Right lobe of liver (tissue), 6 donors: ENCODE results near the gene FAXC. TPM values are rescaled to one million over a fixed set of nuclear protein-coding genes. Genes with fewer than 3 reads are reported as not detected.

Experiments used
- ATAC-seq, 4 donors: fragments of 200-7000 bp; cut with Tn5 transposase; one replicate each; pipeline ENCODE4 v1.9.1; 2020; ENCODE audit warnings: mild to moderate bottlenecking in 4 of 4, moderate library complexity in 4 of 4
- DNase-seq, 3 donors: peaks; one replicate each; pipeline ENCODE4 v3.0.0-alpha.2; 2020
- H3K27ac ChIP-seq, 3 donors: fragments of 200-600 bp; one replicate each; pipeline ENCODE4 v1.8.0; 2022
- H3K27me3 ChIP-seq, 2 donors: fragments of 200-600 bp; one replicate each; pipeline ENCODE4 v1.8.0; 2022
- H3K36me3 ChIP-seq, 4 donors: fragments of 200-600 bp; sonication (generic) in 1 of 4; one replicate each; pipeline versions ENCODE4 v1.5.1 to v1.8.0; 2017 to 2022; ENCODE audit warnings: control low read depth in 1 of 4
- H3K4me1 ChIP-seq, 4 donors: fragments of 200-600 bp; sonication (generic) in 1 of 4; one replicate each; pipeline versions ENCODE4 v1.5.1 to v1.8.0; 2017 to 2022; ENCODE audit warnings: control low read depth in 1 of 4
- H3K4me3 ChIP-seq, 3 donors: fragments of 200-600 bp; one replicate each; pipeline ENCODE4 v1.8.0; 2022
- H3K9me3 ChIP-seq, 4 donors: fragments of 200-600 bp; sonication (generic) in 1 of 4; one replicate each; pipeline versions ENCODE4 v1.5.1 to v1.8.0; 2017 to 2022; ENCODE audit warnings: control low read depth in 1 of 4
- CTCF ChIP-seq, 4 donors: fragments of 200-600 bp in 3 of 4; fragments of 450-650 bp in 1 of 4; IDR thresholded peaks; one replicate each; pipeline versions ENCODE4 v1.5.1 to v1.8.0; 2016 to 2022; ENCODE audit warnings: antibody characterized with exemption in 4 of 4, mild to moderate bottlenecking in 2 of 4
- POLR2A ChIP-seq: fragments of 450-650 bp; IDR thresholded peaks from one replicate; pipeline ENCODE4 v1.6.1; 2017; ENCODE audit warnings: antibody characterized with exemption, mild to moderate bottlenecking
- WGBS: methylation state at CpG from one replicate; pipeline ENCODE4 v1.1.6; 2018; ENCODE audit warnings: low coverage, low lambda C conversion rate; ENCODE audit not compliant: insufficient coverage; ENCODE audit errors: missing lambda C conversion rate; 5-methylcytosine and 5-hydroxymethylcytosine counted together
- intact Hi-C, 2 donors: fragments of 100-400 bp; cut with DNase I; formaldehyde crosslinking; loops; one replicate each; pipeline versions ENCODE4 v1.11.2 to v1.14.1; 2022
- total RNA-seq, 6 experiments: library from RNA; depleted of rRNA in 2 of 6; stranded (reverse); fragments of >200 nt in 2 of 6; fragmentation: NEBNext Ultra II Directional in 3 of 6; extraction: Animal tissue kit (Norgen Biotek cat#: 25700) in 3 of 6; gene quantifications; one replicate each; pipeline versions ENCODE4 v1.1.0 to v1.2.4, GENCODE V29; 2016 to 2023
- donor health status: DM: no; HTN: yes; CAD: no.
- donor health status: DM: no; HTN: no; CAD: no.
- donor health status: DM: no; HTN: no; CAD: no.
- donor health status: DM: no; HTN: yes; CAD: no.
- donor health status: DM: no; HTN: yes; CAD: no.

Gene FAXC
- total RNA-seq, 6 experiments from 2014 or later, result not detected

GRCh38 chr6:99307295-99307907 is 42.1 kb downstream of the FAXC start:
- DNase-seq (no peak), ATAC-seq (no peak)
- Histone ChIP-seq H3K4me3 (no peak overlapping the region), H3K4me1 (no peaks in the 10 kb centered on the region), H3K36me3 (no peaks in the 10 kb centered on the region), H3K9me3 (no peaks in the 10 kb centered on the region), H3K27me3 (no peaks in the 10 kb centered on the region), H3K27ac (no peak overlapping the region)
- 54% methylated on average over 10 of the region's 11 CpGs for whole genome bisulfite sequencing
- intact Hi-C loops, result no loop called here
- TF ChIP-seq CTCF (IDR thresholded peaks at IDR 0.05) (no peak), POLR2A (no peak)

GRCh38 chr6:99306341-99306740 is 43.1 kb downstream of the FAXC start:
- ATAC-seq (no peak), DNase-seq (no peak)
- intact Hi-C loops, result no loop called here
- Histone ChIP-seq H3K9me3 (no peaks in the 10 kb centered on the region), H3K27me3 (no peaks in the 10 kb centered on the region), H3K4me3 (no peak overlapping the region), H3K27ac (no peak overlapping the region), H3K36me3 (no peaks in the 10 kb centered on the region), H3K4me1 (no peaks in the 10 kb centered on the region)
- 52% methylated on average over 3 of the region's 3 CpGs for WGBS
- no peak for TF ChIP-seq POLR2A
- TF ChIP-seq CTCF (IDR thresholded peaks at IDR 0.05), result no peak

DNA sequence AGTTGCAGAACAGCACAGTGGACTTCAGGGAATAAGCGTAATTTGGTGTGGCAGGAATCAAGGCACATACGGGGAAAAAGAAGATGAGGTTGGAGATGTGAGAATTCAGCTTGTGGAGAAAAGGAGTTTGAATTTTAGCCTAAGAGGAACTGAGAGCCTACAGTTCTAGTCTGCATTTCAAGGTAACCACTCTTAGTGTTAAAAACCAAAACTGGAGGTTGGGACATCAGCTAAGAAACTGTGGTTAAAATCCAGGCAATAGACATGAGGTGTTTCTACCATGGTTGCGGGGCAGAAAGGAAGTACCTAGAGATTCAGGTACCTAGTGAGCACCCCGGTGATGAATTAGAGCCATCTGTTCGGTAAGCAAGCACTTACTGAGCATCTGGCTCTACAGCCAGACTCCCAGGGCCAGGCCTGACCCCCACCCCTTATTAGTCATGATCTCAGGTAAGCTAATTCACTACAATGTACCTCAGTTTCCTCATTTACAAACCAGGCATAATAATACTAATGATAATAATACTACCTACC is 44.4 kb downstream of the FAXC start:
- WGBS, result 65% methylated on average over 3 of the region's 5 CpGs
- no peak for ATAC-seq
- DNase-seq, result no peak
- no peaks in the 10 kb centered on the region for H3K36me3 ChIP-seq
- no peak overlapping the region for H3K4me3 ChIP-seq
- intact Hi-C loops, result no loop called here
- H3K9me3 ChIP-seq, result no peaks in the 10 kb centered on the region
- TF ChIP-seq POLR2A, result no peak
- no peak overlapping the region for H3K27ac ChIP-seq
- H3K27me3 ChIP-seq, result no peaks in the 10 kb centered on the region
- H3K4me1 ChIP-seq, result no peaks in the 10 kb centered on the region

DNA sequence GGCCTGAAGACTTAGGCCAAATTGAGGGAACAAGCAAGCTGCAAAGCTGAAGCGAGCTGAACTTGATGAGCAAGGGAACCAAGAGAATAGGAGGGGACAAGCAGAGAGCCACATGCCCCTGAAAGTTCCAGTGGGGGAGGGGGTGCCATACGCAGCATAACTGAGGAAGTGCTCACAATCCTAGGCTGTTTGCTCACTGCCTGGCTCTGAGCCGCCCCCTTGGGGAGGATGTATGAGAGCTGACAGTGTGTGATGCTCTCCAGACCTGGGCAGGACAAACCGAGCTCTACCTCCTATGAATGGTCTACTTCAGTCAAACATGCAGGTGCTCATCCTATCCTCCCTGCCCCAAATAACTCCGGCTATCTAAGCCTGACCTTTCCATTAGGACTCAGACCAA is 52.1 kb downstream of the FAXC start:
- no peak overlapping the region for H3K4me3 ChIP-seq
- TF ChIP-seq CTCF (IDR thresholded peaks at IDR 0.05), result no peak
- TF ChIP-seq POLR2A, result no peak
- H3K4me1 ChIP-seq, result no peaks in the 10 kb centered on the region
- no peaks in the 10 kb centered on the region for H3K9me3 ChIP-seq
- ATAC-seq, result peak in 1 of 4 donors; percentile 38
- no peak overlapping the region for H3K27ac ChIP-seq
- H3K36me3 ChIP-seq, result no peaks in the 10 kb centered on the region
- intact Hi-C loops, result no loop called here
- 41% methylated on average over 3 of the region's 5 CpGs for WGBS
- DNase-seq, result no peak
- H3K27me3 ChIP-seq, result no peaks in the 10 kb centered on the region

- Histone ChIP-seq H3K27ac (no peak overlapping the region), H3K36me3 (no peaks in the 10 kb centered on the region), H3K4me1 (no peaks in the 10 kb centered on the region), H3K9me3 (no peaks in the 10 kb centered on the region), H3K4me3 (no peak overlapping the region), H3K27me3 (no peaks in the 10 kb centered on the region)
- no peak for ATAC-seq
- no peak for DNase-seq
- TF ChIP-seq POLR2A (no peak), CTCF (IDR thresholded peaks at IDR 0.05) (no peak)
- no CpG with 5 or more reads among the region's 1 CpG for WGBS
- intact Hi-C loops, result no loop called here
These were observed 52.5 kb downstream of the FAXC start for GRCh38 chr6:99297006-99297405.
